ENCODE results near the gene GOLGA5.

DNA sequence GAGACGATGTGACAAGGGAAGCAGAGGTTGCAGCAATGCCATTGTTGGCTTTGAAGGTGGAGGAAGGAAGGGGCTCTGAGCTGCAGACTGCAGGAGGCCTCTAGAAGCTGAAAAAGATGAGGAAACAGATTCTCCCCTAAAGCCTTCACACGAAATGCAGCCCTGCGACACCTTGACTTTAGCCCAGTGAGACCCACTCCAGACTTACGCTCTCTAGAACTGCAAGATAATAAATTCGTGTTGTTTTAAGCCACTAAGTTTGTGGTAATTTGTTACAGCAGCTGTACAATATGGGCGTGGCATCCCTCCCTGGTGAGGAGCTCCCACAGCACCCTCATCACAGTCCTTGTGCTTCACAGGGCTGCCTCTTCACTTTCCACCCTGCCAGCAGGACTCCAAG, 53.2 kb downstream of the GOLGA5 start:
- TF ChIP-seq CTCF (IDR thresholded peaks at IDR 0.05) (no peak), POLR2A (IDR thresholded peaks at IDR 0.05) (no peak)
